Measurements from ENCODE around the gene JCHAIN. TPM values are rescaled to one million over a fixed set of nuclear protein-coding genes. Genes with fewer than 3 reads are reported as not detected.
"Not testable (repeated sequence)": the region's sequence is repeated elsewhere in the genome, so short reads cannot be mapped to it uniquely, and the experiment has no call there.

JCHAIN gene
- total RNA-seq: 7.0 TPM
- long read RNA-seq, transcript JCHAIN-201 (4 exons, 1,438 nt): major isoform, 6 of 6 reads
- long read RNA-seq, partial matches to known transcripts: 0 of 6 reads
- long read RNA-seq, other reads (novel, unspliced or antisense): 0 of 6 reads

GRCh38 chr4:70666369-70666768 is at the start of gene JCHAIN:
Gene JCHAIN (minus strand): TSS chr4:70666508. CDS start chr4:70666490, 18 bp downstream.
- no peak for DNase-seq
- no peak for ATAC-seq

GRCh38 chr4:70715097-70715496 is 48.8 kb upstream of the JCHAIN start:
- DNase-seq (no peak), ATAC-seq (no peak)
- intact Hi-C loops (cut with micrococcal nuclease): no loop called here

More at GRCh38 chr4:70666369-70666768, at the start of gene JCHAIN:
- intact Hi-C loops (cut with micrococcal nuclease): no loop called here

GRCh38 chr4:70714079-70714887 is 48.0 kb upstream of the JCHAIN start:
- intact Hi-C loops (cut with micrococcal nuclease): no loop called here
- ATAC-seq (peak; percentile 55), DNase-seq (no peak)

GRCh38 chr4:70713453-70714078 is 47.3 kb upstream of the JCHAIN start:
- intact Hi-C loops (cut with micrococcal nuclease): no loop called here
- ATAC-seq (no peak), DNase-seq (no peak)

GRCh38 chr4:70712604-70713452 is 46.5 kb upstream of the JCHAIN start:
- DNase-seq: no peak
- intact Hi-C loops (cut with micrococcal nuclease): no loop called here
- no peak for ATAC-seq

GRCh38 chr4:70712150-70712549 is 45.8 kb upstream of the JCHAIN start:
- ATAC-seq (no peak), DNase-seq (no peak)
- intact Hi-C loops (cut with micrococcal nuclease): no loop called here

GRCh38 chr4:70711599-70711998 is 45.3 kb upstream of the JCHAIN start:
- no peak for DNase-seq
- intact Hi-C loops (cut with micrococcal nuclease): no loop called here
- no peak for ATAC-seq

- ATAC-seq (no peak), DNase-seq (no peak)
- intact Hi-C loops (cut with micrococcal nuclease): no loop called here
These were observed 43.4 kb upstream of the JCHAIN start for GRCh38 chr4:70709611-70710205.

- DNase-seq: no peak
- intact Hi-C loops (cut with micrococcal nuclease): no loop called here
- ATAC-seq: no peak
These were observed 40.2 kb upstream of the JCHAIN start for GRCh38 chr4:70706516-70706915.

GRCh38 chr4:70706044-70706461 is 39.7 kb upstream of the JCHAIN start:
- DNase-seq (no peak), ATAC-seq (no peak)
- intact Hi-C loops (cut with micrococcal nuclease): no loop called here

- DNase-seq (peak; percentile 87), ATAC-seq (peak; percentile 89)
- intact Hi-C loops (cut with micrococcal nuclease): no loop called here
These were observed 39.1 kb upstream of the JCHAIN start for GRCh38 chr4:70705183-70706043.

GRCh38 chr4:70704931-70705182 is 38.5 kb upstream of the JCHAIN start:
- intact Hi-C loops (cut with micrococcal nuclease): no loop called here
- no peak for DNase-seq
- ATAC-seq: peak; percentile 57

- ATAC-seq (peak; percentile 89), DNase-seq (peak; percentile 91)
- intact Hi-C loops (cut with micrococcal nuclease): no loop called here
These were observed 38.1 kb upstream of the JCHAIN start for GRCh38 chr4:70704215-70704930.

GRCh38 chr4:70703619-70704214 is 37.4 kb upstream of the JCHAIN start:
- intact Hi-C loops (cut with micrococcal nuclease): no loop called here
- ATAC-seq: no peak
- no peak for DNase-seq

GRCh38 chr4:70702592-70702991 is 36.3 kb upstream of the JCHAIN start:
- ATAC-seq; intact Hi-C loops (cut with micrococcal nuclease); DNase-seq: not testable (repeated sequence)

GRCh38 chr4:70701271-70701670 is 35.0 kb upstream of the JCHAIN start:
- intact Hi-C loops (cut with micrococcal nuclease): no loop called here
- DNase-seq: no peak
- ATAC-seq: no peak

- ATAC-seq (no peak), DNase-seq (no peak)
- intact Hi-C loops (cut with micrococcal nuclease): no loop called here
These were observed 34.4 kb upstream of the JCHAIN start for GRCh38 chr4:70700712-70701111.

GRCh38 chr4:70698435-70698834 is 32.1 kb upstream of the JCHAIN start:
- DNase-seq; ATAC-seq; intact Hi-C loops (cut with micrococcal nuclease): not testable (repeated sequence)
